HFF-Myc (cell line): Measurements from ENCODE around the gene TMEM236.

Experiments
- DNase-seq: peaks from one replicate; pipeline ENCODE4 v3.0.0-alpha.2; 2011; ENCODE audit warnings: low read depth; ENCODE audit errors: extremely low read depth
- H3K4me3 ChIP-seq: replicated peaks from 2 replicates; pipeline ENCODE4 v1.5.1; 2011; ENCODE audit warnings: low read depth, mild to moderate bottlenecking, control low read depth, low read length
- TF ChIP-seq, protein P1 (sequence below): IDR thresholded peaks from 2 replicates; pipeline ENCODE4 v1.5.1; 2012; ENCODE audit warnings: mild to moderate bottlenecking, low read depth, low read length, control low read depth; ENCODE audit errors: missing control alignments

Gene TMEM236

DNA sequence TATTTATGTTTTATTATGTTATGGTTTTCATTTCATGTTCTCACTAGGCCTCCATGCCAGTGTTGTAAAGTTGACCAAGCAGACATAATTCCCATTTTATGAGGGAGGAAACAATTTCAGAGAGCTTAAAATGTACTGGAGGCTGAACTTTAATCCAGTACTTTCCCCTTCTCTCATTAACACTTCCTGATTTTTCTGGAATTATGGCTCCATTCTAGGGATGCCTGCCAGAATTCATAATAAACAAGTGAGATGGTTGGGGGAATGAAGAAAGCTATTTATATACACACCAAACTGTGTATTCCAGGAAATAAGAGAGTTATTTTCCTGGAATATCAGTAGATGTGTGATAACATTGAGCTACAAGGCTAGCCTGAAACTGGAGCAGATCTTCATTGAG is 6.9 kb downstream of the TMEM236 start:
- TF ChIP-seq, protein P1, sequence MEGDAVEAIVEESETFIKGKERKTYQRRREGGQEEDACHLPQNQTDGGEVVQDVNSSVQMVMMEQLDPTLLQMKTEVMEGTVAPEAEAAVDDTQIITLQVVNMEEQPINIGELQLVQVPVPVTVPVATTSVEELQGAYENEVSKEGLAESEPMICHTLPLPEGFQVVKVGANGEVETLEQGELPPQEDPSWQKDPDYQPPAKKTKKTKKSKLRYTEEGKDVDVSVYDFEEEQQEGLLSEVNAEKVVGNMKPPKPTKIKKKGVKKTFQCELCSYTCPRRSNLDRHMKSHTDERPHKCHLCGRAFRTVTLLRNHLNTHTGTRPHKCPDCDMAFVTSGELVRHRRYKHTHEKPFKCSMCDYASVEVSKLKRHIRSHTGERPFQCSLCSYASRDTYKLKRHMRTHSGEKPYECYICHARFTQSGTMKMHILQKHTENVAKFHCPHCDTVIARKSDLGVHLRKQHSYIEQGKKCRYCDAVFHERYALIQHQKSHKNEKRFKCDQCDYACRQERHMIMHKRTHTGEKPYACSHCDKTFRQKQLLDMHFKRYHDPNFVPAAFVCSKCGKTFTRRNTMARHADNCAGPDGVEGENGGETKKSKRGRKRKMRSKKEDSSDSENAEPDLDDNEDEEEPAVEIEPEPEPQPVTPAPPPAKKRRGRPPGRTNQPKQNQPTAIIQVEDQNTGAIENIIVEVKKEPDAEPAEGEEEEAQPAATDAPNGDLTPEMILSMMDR, result no peak
- DNase-seq, result no peak

DNA sequence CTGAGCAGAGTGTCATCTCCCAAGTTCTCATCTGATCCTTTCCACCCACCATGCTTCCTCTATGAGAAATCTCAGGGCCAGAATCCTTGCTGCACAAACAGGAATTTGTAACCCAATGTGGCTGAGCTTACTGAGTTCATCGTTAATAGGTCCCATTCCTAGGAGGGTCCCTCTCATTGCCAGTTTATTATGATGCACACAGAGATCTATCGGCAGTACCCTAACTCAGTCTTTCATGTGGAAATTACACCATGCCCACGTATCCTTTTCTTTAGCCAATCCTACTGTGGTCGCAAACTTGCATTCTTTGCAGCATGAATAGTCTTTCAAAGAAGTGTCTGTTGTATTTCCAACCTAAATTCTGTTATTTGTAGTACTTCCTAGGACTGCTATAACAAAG is 12.1 kb downstream of the TMEM236 start:
- DNase-seq, result no peak
- H3K4me3 ChIP-seq, result no peak overlapping the region
- TF ChIP-seq, protein P1, result no peak

More for the DNA sequence above, 6.9 kb downstream of the TMEM236 start:
- H3K4me3 ChIP-seq, result no peak overlapping the region

DNA sequence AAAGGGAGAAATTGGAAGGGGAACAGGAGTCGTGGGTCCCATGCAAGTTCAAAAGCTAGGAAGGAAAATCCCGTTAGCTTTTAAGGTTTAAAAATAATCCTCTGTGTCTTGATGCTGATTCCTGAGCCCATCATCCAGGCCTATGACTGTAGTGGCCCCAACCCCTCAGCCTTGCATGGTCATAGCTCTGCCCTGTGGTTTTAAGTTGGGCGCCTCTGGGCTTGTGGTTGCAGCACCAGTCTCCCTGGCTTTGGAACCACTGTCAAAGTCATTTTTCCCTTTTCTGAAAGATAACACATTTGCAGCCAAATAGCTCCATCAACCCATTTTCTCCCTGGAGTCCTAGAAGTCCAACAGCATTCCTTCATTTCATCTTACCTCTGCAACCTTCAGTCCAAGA is 13.6 kb downstream of the TMEM236 start:
- TF ChIP-seq, protein P1, result no peak
- no peak overlapping the region for H3K4me3 ChIP-seq
- no peak for DNase-seq

DNA sequence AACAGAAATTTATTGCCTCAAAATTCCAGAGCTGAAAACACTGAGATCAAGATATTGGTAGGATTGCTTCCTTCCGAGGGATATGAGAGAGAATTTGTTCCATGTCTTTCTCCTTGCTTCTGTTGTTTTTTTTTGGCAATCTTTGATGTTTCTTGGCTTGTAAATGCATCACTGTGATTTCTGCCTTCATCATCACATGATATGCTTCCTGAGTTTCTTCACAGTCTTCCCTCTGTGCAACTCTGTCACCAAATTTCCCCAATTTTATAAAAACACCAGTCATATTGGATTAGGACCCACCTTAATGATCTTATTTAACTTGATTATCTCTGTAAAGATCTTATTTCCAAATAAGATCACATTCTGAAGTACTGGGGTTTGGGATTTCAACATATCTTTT is 14.7 kb downstream of the TMEM236 start:
- H3K4me3 ChIP-seq, result no peak overlapping the region
- TF ChIP-seq, protein P1, result no peak
- no peak for DNase-seq

DNA sequence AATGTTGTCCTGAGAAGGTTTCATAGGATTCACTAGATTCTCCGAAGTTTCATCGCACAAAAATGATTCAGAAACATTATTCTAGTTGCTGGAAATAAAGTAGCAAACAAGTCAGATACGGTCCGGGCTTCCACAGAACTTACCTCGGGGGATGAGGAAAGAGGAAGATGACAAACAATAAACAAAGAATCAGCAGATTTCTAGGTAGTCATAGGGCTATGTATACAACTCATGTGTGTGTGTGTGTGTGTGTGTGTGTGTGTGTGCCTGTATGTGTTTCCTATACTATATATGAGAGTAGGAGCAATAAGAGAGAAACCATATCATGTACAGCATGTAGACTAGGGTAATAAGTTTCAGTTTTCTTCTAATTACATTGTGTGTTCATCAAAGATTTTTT is 16.5 kb downstream of the TMEM236 start:
- TF ChIP-seq, protein P1, result no peak
- DNase-seq, result no peak
- H3K4me3 ChIP-seq, result no peak overlapping the region

DNA sequence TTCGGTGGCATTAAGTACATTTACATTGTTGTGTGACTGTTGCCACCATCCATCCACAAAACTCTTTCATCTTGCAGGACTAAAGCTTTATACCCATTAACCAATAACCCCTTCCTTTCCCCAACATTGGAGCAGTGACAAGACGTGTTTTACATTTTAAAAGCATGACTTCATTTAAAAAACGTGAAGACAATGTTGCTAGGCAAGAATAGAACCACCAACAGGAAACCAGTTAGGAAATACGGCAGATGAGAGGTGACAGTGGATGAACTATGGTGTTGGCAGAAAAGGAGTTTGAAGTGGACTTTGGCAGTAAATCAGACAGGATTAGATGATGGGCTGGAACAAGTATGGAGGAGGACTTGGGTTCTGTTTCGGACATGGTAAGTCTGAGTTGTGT is 17.0 kb downstream of the TMEM236 start:
- TF ChIP-seq, protein P1, result no peak
- no peak overlapping the region for H3K4me3 ChIP-seq
- DNase-seq, result no peak

DNA sequence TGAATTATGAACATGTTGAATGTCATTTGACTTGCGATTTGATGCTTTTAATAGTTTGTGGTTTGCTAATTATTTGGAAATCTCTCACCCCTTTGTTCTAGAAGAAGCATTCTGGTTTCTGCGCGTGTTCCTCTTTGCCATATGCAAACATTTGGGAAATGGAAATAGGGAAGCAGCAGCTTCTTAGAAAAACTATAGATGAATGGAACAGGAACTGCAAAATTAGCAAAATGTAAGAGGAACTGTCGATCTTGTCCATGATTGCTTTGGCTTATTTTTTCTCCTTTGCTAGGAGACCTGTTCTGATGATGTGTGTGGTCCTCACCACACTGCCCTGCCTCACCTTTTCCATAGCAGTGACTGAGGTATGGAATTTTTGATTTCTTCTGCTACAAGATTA is 19.0 kb downstream of the TMEM236 start:
- DNase-seq, result no peak
- H3K4me3 ChIP-seq, result no peak overlapping the region
- TF ChIP-seq, protein P1, result no peak
